WERI-Rb-1 (cell line): ENCODE measurements around the gene PRR5.

Source experiments
- DNase-seq: peaks from one replicate; pipeline ENCODE4 v3.0.0-alpha.2; 2020
- H3K27ac ChIP-seq: fragments of 250-450 bp; sonication (Bioruptor Pico); 2 replicates; pipeline ENCODE4 v1.5.1; 2020; ENCODE audit warnings: mild to moderate bottlenecking, moderate library complexity
- H3K27me3 ChIP-seq: fragments of 250-450 bp; sonication (Bioruptor Pico); 2 replicates; pipeline ENCODE4 v1.5.1; 2021; ENCODE audit warnings: mild to moderate bottlenecking, low read depth, moderate library complexity; ENCODE audit not compliant: insufficient read depth, severe bottlenecking
- H3K36me3 ChIP-seq: fragments of 250-450 bp; sonication (Bioruptor Pico); 2 replicates; pipeline ENCODE4 v1.5.1; 2020; ENCODE audit warnings: mild to moderate bottlenecking, moderate library complexity
- H3K4me3 ChIP-seq: 2 replicates; pipeline ENCODE4 v1.5.1; 2011; ENCODE audit warnings: low read depth, mild to moderate bottlenecking, control low read depth, low read length
- H3K9me3 ChIP-seq: fragments of 250-450 bp; sonication (Bioruptor Pico); 2 replicates; pipeline ENCODE4 v1.5.1; 2021; ENCODE audit warnings: mild to moderate bottlenecking, moderate library complexity; ENCODE audit not compliant: severe bottlenecking
- TF ChIP-seq, protein P1 (sequence below): IDR thresholded peaks from 2 replicates; pipeline ENCODE4 v1.5.1; 2011; ENCODE audit warnings: low read depth, mild to moderate bottlenecking, control low read depth, inconsistent platforms, low read length

The PRR5 gene

DNA sequence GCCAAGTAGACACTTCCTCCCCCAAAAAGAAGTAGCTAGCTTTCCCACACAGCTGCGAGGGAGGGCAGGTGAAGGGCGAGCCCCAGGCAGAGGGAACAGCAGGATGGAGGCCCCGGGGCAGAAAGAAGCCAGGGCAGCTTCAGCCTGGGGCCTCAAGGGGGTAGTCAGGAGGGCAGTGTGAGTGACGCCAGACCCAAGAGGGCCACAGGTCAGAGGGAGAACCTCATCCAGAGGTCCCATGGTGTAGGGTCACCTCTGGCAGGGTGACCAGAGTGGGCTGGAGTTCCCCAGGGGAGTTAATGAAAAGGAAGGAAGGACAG lies 9.2 kb downstream of the PRR5 start:
- DNase-seq = no peak
- Histone ChIP-seq H3K4me3 (no peak overlapping the region), H3K9me3 (no peaks in the 10 kb centered on the region), H3K36me3 (no peaks in the 10 kb centered on the region), H3K27me3 (no peaks in the 10 kb centered on the region), H3K27ac (no peak overlapping the region)
- TF ChIP-seq, protein P1, sequence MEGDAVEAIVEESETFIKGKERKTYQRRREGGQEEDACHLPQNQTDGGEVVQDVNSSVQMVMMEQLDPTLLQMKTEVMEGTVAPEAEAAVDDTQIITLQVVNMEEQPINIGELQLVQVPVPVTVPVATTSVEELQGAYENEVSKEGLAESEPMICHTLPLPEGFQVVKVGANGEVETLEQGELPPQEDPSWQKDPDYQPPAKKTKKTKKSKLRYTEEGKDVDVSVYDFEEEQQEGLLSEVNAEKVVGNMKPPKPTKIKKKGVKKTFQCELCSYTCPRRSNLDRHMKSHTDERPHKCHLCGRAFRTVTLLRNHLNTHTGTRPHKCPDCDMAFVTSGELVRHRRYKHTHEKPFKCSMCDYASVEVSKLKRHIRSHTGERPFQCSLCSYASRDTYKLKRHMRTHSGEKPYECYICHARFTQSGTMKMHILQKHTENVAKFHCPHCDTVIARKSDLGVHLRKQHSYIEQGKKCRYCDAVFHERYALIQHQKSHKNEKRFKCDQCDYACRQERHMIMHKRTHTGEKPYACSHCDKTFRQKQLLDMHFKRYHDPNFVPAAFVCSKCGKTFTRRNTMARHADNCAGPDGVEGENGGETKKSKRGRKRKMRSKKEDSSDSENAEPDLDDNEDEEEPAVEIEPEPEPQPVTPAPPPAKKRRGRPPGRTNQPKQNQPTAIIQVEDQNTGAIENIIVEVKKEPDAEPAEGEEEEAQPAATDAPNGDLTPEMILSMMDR = no peak

DNA sequence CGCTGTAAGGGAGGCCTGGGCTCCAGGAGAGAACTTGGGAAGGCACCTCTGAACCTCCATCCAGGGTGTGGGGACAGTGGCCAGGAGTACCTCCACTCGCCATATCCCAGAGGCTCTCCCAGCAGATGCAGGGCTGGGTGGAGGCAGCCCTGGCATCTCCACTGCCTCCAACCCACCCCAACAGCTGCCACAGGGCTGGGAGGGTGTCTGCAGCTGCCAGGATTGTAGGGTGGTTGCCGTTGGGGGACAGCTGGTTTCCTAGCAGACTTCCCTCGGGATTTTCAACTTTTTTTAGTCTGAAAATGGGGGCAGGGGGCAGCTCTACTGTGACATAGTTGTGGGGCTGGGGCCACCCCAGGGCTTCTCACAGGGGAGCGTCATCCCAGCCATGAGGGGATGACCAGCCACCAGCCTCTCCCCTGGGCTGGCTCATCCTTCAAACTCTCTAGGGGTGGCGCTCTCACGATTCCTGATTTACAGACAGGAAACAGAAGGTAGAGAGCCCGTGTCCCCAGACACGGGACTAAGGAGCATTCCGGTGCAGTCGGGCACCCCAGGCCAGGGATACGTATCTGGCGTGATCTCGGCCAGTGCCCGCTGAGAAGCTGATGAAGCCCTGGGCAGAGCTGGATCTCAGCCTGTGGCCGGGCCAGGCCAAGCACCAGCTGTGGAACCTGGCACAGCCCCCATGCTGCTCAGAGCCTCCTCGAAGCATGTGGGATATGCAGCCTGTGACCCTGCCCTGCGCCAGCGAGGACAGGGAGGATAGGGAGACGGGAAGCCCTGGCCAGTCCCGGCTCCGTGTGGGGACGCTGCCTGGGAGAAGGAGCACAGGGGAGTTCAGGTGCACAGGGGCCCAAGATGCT lies 9.9 kb downstream of the PRR5 start:
- Histone ChIP-seq H3K27me3 (no peaks in the 10 kb centered on the region), H3K9me3 (no peaks in the 10 kb centered on the region), H3K4me3 (no peak overlapping the region), H3K27ac (no peak overlapping the region), H3K36me3 (no peaks in the 10 kb centered on the region)
- DNase-seq = no peak
- TF ChIP-seq, protein P1 = no peak

DNA sequence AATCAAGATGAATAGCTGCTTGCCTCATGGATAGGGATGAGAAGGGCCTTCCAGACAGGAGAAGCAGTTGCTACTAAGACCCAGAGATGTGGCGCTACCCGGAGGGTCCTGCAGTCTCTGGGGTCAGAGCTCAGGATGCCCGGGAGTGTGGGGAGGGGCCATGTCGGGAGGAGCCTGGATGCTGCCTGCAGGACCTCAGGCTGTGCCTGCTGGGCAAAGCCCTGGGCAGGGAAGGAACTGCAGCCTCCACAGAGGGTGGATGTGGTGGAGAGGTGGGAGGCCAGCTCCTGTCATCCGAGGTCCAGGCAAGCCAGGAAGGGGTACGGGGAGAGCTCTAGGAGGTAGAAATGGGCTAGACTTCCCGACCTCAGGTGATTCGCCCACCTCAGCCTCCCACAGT lies 11.0 kb downstream of the PRR5 start:
- Histone ChIP-seq H3K27ac (no peak overlapping the region), H3K36me3 (no peaks in the 10 kb centered on the region), H3K27me3 (no peaks in the 10 kb centered on the region), H3K9me3 (no peaks in the 10 kb centered on the region), H3K4me3 (no peak overlapping the region)
- DNase-seq = no peak
- TF ChIP-seq, protein P1 = no peak

DNA sequence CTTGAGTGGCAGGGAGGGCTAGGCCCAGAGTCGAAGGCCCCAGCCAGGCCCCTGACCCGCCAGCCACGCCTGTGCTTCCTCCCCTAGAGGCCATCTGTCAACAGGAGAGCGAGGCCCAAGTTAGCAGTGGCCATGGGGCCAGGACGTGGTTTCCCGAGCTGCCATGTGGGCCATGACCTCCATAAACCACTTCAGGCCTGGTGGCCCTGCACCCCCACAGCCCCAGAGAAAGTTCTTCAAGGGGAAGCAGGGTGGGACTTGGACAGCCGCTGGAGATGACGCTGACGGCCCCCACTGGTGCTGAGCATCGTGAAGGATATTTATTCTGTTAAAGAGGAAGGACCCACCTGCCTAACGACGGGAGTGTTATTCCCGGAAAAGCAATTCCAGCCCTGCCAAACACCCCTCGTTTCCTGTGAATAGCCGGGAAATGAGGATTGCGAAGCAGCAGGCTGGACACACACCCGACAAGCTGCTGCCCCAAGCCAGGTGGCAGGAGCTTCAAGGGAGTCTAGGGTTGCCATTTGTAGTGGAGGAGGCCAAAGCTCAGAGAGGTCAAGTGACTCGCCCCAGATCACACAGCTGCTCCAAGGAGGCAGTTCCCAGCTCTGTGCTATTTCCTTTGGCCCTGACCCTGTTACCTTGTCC lies 12.8 kb downstream of the PRR5 start:
- Histone ChIP-seq H3K27me3 (no peaks in the 10 kb centered on the region), H3K4me3 (no peak overlapping the region), H3K36me3 (no peaks in the 10 kb centered on the region), H3K9me3 (no peaks in the 10 kb centered on the region), H3K27ac (no peak overlapping the region)
- no peak for DNase-seq
- TF ChIP-seq, protein P1 = no peak

DNA sequence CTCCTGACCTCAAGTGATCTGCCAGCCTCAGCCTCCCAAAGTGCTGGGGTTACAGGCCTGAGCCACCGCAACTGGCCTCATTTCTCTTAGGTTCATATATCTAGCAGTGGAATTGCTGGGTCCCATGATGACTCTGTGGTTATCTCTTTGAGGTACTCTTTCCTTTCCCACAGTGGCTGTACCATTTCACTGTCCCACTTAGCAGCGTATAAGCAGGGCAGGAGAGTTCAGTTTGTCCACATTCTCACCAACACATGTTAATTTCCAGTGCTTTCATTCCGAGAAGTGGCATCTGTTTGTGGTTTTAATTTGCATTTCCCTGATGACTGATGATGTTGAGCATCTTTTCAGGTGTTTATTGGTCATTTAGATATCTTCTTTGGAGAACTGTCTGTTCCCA lies 16.4 kb downstream of the PRR5 start:
- Histone ChIP-seq H3K9me3 (no peaks in the 10 kb centered on the region), H3K36me3 (no peaks in the 10 kb centered on the region), H3K4me3 (no peak overlapping the region), H3K27ac (no peak overlapping the region), H3K27me3 (no peaks in the 10 kb centered on the region)
- DNase-seq = no peak
- TF ChIP-seq, protein P1 = no peak
